CD4-positive, alpha-beta T cell treated with Interferon gamma for 1 hour (primary cell): Measurements from ENCODE around the gene ERLIN1.
"Not testable (repeated sequence)": the region's sequence is repeated elsewhere in the genome, so short reads cannot be mapped to it uniquely, and the experiment has no call there.

Experiments
- DNase-seq: peaks from one replicate; pipeline ENCODE4 v3.0.0-alpha.2; 2020

The ERLIN1 gene

DNA sequence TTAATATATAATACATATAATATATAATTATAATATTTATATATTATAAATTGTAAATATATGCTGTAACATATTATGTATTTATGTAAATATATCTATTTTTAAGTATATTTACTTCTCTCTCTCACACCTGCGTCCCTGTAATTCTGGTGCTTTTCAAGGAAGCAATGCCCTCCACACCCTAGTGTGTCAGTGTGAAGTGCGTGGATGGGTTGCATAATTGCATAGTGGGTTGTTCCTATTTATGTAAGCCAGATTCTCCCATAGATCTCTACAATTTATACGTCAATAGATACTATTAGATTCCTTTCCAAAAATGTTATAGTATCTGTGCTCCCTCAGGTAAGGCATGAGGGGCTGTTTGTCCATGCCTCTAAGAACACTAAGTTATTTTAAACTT lies 54.3 kb downstream of the ERLIN1 start:
- DNase-seq: no peak

DNA sequence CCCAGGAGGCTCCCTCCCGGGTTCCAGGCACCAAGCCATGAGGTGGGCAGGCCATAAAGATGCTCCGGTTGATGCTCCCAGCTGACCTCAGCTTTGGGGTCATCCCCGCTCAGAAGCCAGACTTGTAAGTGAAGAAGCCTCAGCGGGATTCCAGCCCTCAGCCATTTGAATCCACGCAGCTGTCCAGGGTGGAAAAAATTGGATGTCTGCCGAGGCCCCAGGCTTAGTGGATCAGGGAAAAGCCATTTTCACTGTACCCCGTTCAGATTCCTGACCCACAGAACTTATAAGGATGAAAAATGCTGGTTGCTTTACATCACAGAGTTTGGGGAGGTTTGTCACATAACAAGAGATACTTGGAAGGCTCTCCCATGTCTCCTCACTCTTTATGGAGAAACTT lies 55.0 kb downstream of the ERLIN1 start:
- no peak for DNase-seq

DNA sequence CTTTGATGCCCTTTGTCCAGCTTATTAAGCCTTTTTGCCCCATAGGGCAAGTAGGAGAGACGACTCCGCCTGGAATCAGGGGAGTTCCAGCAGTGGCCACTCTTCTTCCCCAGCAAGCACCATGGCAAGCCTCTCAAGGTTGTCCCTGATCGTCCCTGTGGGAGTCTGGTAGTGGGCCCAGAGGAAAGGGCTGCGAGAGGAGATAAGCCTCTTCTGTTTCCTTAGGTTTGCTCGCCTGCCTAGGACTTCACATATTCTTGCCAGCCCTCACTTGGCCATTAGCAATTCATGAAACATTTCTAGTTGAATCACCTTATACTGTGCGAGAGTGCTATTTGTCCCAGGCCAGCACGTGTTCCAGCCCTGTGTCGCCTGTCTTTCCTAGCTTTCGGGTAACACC lies 56.4 kb downstream of the ERLIN1 start:
- DNase-seq: no peak

DNA sequence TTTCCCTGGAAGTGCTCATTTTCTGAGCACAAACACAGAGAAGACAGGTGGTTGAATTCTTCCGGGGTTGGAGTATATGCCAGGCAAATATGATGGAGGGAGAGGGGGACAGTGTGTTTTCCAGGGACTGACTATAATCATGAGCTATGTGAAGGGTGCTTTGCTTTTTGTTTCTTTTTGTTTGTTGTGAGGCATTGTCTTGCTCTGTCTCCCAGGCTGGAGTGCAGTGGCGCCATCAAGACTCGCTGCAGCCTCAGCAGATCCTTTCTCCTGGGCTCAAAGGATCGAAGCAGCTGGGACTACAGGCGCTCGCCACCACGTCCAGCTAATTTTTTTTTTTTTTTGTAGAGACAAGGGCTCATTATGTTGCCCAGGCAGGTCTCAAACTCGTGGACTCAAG lies 56.9 kb downstream of the ERLIN1 start:
- no peak for DNase-seq

DNA sequence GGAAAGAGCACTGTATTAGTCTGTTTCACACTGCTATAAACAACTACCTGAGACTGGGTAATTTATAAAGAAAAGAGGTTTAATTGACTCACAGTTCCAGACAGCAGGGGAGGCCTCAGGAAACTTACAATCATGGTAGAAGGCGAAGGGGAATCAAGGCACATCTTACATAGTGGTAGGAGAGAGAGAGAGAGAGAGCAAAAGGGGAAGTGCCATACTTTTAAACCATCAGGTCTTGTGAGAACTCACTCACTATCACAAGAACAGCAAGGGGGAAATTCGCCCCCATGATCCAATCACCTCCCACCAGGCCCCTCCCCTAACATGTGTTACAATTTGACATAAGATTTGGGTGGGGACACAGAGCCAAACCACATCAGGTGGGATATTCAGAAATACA lies 60.5 kb downstream of the ERLIN1 start:
- DNase-seq: not testable (repeated sequence)

DNA sequence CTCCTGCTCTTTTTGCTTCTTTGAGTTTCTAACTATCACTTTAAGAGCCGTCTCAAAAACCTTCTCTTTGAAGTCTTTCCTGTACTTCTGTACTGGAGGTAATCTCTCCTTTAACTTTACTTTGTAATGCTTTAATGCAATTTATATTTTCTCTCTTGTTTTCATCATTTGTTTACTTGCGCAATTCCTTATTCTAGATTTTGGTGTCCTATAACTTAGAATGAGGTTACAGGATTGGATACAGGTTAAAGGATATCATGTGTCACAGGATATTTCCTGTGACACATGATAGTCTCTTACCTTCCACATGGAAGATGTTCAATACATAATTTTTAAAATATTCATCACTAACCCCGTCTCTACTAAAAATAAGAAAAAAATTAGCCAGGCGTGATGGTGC lies 61.7 kb downstream of the ERLIN1 start:
- DNase-seq: no peak

DNA sequence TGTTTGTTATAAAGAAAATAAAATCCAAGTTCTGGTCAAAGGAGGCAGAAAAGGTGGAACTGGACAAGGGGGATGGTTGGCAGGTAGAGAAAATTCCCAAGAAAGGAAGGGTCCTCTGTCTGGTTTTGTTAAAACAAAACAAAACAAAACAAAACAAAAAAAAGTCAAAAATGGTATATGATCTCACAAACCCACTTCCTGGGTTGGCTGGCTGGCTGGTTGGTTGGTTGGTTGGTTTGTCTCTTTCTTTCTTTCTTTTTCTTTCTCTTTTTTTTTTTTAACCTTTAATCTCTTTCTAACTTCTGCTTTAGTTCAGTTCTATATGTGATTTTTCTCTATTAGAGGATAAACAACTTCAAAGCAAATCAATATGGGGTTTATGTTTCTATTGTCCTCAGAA lies 63.0 kb downstream of the ERLIN1 start:
- no peak for DNase-seq

DNA sequence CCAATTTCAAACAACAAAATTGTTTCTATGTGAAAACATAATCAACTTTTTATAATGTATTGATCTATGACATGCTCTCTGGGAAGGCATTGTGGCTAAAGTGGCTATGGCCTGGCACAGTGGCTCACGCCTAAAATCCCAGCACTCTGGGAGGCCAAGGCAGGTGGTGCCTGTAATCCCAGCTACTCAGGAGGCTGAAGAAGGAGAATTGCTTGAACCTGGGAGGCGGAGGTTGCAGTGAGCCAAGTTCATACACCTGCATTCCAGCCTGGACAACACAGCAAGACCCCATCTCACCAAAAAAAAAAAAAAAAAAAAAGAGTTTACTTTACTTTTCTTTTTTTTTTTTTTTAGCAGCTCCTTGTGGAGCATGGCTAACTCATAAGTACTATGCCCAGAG lies 65.3 kb downstream of the ERLIN1 start:
- no peak for DNase-seq

DNA sequence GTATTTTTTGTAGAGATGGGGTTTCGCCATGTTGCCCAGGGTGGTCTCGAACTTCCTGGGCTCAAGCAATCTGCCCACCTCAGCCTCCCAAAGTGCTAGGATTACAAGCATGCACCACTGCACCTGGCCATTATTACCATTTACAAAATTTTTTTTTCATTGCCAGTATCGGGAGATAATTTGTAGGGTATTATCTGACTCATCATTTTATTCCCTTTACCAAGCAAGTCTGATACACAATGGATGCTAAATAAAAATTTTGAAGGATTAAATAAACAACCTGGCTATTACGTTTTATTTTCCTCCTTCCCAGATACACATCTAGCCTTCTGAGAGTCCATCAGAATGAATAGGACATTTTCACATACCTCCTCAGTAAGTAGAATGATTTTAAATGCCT lies 66.1 kb downstream of the ERLIN1 start:
- no peak for DNase-seq

DNA sequence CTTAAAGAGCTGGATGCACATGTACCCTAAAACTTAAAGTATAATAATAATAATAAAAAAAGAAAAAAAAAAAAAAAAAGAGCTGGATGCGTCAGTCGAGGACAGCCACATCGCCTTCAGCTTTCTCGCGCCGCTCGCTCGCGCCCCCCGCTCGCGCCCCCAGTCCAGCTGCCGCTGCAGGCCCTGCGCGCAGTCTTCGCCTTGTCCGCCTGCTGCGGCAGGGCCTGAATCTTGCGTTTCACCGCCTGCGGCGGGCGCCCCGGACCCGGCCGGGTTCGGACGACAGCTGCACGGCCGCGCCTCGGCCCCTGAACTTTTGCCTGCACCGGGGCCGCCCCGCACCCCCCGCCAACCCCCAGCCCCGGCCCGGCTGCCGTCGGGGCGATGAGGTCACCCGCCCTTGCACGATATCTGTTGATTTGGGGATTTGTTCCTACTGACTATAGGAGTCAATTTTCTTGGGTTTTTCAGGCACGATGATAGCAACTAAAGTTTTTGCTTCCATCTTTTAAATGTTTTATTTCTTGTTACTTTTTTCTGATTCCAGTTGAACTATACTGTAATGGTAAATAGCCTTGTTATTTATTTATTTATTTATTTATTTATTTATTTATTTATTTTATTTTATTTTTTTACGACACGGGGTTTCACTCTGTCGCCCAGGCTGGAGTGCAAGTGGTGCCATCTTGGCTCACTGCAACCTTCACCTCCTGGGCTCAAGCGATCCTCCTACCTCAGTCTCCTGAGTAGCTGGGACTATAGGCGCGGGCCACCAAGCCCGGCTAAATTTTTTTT lies 70.7 kb downstream of the ERLIN1 start:
- no peak for DNase-seq

DNA sequence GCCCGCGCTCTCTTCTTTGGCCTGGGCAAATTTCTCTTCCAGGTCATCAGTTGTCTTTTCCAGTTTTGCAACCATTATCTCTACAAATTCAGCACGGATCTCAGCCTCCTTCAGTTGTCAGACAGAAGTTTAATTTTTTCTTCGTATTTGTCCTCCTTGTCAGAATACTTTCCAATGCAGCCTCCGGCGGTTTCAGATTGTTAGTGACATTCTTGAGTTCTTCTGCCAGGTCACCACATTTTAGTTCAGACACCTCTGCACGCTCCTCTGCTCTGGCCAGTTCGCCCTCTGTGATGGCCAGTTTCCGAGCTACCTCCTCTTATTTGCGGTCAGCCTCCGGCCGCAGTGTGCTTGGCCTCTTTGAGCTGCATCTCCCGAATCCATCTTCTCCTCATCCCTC lies 71.4 kb downstream of the ERLIN1 start:
- DNase-seq: no peak

DNA sequence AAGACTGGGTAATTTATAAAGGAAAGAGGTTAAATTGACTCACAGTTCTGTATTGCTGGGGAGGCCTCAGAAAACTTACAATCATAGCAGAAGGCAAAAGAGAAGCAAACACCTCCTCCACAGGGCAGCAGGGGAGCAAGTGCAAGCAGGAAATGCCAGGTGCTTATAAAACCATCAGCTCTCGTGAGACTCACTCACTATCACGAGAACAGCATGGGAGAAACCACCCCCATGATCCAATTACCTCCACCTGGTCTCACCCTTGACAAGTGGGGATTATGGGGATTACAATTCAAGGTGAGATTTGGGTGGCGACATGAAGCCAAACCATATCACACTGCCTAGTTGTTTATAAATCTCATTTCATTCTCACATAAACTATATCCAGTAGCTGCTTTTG lies 76.2 kb downstream of the ERLIN1 start:
- no peak for DNase-seq

DNA sequence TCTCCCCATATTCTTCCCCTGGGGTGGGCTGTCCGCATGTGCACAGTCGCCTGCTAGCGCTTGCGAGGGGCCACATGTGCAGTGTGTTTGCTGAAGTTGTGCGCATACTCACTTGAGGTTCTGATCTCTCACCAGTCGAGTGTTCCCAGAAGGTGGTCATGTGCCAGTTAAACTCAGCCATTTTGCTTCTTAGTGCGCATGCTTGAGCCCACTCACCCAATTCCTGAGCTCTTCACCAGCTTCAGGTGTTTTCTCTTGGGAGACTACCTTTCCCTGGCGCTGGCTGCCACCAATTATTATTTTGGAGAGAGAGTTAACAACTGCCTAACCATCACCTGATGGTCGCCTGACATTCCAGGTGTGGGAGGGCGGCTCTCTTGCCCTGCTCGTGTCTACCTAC lies 79.0 kb downstream of the ERLIN1 start:
- no peak for DNase-seq

DNA sequence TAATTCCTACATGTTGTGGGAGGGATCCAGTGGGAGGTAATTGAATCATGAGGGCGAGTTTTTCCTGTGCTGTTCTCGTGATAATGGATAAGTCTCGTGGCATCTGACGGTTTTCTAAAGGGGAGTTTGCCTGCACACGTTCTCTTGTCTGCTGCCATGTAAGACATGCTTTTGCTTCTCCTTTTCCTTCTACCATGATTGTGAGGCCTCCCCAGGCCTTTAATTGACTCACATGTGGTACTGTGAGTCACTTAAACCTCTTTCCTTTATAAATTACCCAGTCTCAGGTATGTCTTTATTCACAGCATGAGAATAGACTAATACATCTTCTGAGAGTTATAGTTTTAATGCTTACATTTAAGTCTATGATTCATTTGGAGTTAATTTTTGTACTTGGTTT lies 81.5 kb downstream of the ERLIN1 start:
- DNase-seq: no peak

DNA sequence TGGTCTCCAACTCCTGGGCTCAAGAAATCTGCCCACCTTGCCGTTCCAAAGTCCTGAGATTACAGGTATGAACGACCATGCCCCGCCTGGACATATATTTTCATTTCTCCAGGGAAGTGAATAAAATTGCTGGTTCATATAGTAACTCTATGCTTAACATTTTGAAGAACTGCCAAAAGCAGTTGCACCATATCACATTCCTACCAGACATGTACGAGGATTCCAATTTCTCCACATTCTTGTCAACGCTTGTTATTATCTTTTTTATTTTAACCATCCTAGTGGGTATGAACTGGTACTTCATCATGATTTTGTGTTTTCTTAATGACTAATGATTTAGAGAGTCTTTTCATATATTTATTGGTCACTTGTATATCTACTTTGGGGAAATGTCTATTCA lies 82.2 kb downstream of the ERLIN1 start:
- DNase-seq: no peak

DNA sequence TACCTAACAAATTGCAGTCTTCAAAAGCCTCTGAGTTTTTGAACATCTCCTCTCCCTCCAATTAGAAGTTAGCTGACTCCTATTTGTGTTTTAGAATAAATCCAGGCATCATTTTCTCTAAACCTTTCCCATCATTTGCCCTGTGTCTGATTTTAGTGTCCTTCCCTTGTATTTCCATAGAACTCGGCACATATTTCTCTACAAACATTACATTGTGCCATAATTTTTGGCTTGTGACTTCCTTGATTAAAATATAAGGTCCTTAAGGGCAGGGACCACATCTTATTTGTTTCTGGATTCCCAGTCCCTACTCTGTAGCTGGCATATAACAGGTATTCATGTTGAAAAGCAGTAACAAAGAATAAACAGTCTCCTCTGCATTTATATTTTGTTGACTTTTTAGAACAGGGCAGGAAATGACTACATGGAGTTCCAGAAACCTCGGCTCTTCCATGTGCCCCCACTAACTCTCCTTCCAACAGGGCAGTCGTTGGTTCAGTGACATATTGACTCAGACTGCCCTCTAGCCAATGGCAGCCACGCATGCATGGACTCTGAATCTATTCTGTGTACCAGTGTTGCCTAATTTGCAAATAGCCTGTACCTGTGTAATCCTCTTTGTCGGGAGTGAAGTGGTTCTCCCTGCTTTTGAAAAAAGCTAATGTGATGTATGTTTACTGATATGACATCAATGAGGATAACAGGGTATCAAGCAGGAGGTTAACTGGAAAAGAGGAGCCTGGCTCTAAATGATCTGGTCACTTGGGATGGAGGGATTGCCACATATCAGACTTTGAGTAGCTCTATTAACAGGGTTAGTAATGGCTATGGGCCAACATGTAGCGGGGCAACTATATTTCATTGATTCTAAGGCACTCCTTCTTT lies 84.4 kb downstream of the ERLIN1 start:
- no peak for DNase-seq

DNA sequence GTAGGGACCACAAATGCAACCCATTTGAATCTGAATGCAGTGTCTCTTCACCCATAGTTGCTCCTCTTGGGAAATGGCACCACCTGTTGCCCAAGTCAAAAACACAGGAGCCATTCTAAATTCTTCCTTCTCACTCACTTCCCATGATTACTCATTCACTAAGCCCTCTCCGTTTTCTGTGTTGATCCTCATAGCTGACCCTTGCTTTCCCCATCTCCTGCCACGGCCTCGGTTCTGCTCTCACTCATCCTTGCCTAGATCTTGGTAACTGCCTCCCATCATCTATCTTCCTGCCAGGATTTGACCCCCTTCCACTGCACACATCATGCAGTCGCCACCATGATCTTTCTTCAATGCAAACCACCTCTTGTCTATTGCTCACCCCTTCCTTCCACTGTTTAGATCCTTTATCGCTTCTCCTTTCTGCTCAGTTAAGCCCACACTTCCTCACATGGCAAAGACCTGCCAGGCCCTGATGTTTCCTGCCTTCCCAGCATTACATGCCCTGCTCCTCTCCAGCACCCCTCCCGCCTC lies 85.1 kb downstream of the ERLIN1 start:
- DNase-seq: no peak
